ENCODE measurements around the gene CACNA1G. TPM values are rescaled to one million over a fixed set of nuclear protein-coding genes. Genes with fewer than 3 reads are reported as not detected.

Gene CACNA1G
- total and polyA plus RNA-seq, 4 donors: under 0.01 to 0.14 (median 0.01) TPM; not detected in 1

- no peak for TF ChIP-seq REST (IDR thresholded peaks at IDR 0.05)
- no peak for TF ChIP-seq GABPA (IDR thresholded peaks at IDR 0.05 in 1 of 2, conservative IDR thresholded peaks at IDR 0.05 in 1 of 2)
- no peak for TF ChIP-seq HNF4A (conservative IDR thresholded peaks at IDR 0.05)
- no peak for TF ChIP-seq HNF4G (IDR thresholded peaks at IDR 0.05)
Observed at GRCh38 chr17:50631195-50631907, 70.8 kb downstream of the CACNA1G start (continued).

GRCh38 chr17:50631908-50632571 lies 71.5 kb downstream of the CACNA1G start:
- Histone ChIP-seq H3K27me3 (ENCODE audit: control insufficient read depth in 4 of 4, insufficient read depth in 4 of 4, low read length in 3 of 4) (no peaks in the 10 kb centered on the region), H3K9ac (ENCODE audit: low read depth in 1 of 2, low read length in 2 of 2) (no peak overlapping the region), H3K4me3 (ENCODE audit: low read depth in 1 of 3, low read length in 3 of 3) (no peak overlapping the region), H3K27ac (ENCODE audit: low read depth in 1 of 2, low read length in 2 of 2) (no peak overlapping the region), H3K9me3 (ENCODE audit: control insufficient read depth in 4 of 4, low read length in 3 of 4) (no peaks in the 10 kb centered on the region), H3K36me3 (ENCODE audit: control insufficient read depth in 4 of 4, insufficient read depth in 3 of 4, low read depth in 1 of 4, low read length in 3 of 4) (no peaks in the 10 kb centered on the region), H3K4me1 (ENCODE audit: control insufficient read depth in 4 of 4, insufficient read depth in 4 of 4, low read length in 3 of 4) (peaks cover 9 to 37% (median 25%) of the 10 kb centered on the region in 4 donors)
- DNase-seq (ENCODE audit: low spot score): no peak
- TF ChIP-seq NR2F2 (IDR thresholded peaks at IDR 0.05): no peak
- no peak for TF ChIP-seq GABPA (IDR thresholded peaks at IDR 0.05 in 1 of 2, conservative IDR thresholded peaks at IDR 0.05 in 1 of 2)
- TF ChIP-seq TAF1 (conservative IDR thresholded peaks at IDR 0.05): no peak
- no peak for TF ChIP-seq EGR1 (IDR thresholded peaks at IDR 0.05; ENCODE audit: low read depth in 2 of 2)
- TF ChIP-seq YY1 (IDR thresholded peaks at IDR 0.05): no peak
- no peak for TF ChIP-seq ZBTB33 (IDR thresholded peaks at IDR 0.05)
- no peak for TF ChIP-seq RXRA (IDR thresholded peaks at IDR 0.05)
- no peak for TF ChIP-seq CTCF (IDR thresholded peaks at IDR 0.05; ENCODE audit: low read depth, low read length, missing input control)
- no peak for TF ChIP-seq ATF3 (IDR thresholded peaks at IDR 0.05)
- TF ChIP-seq REST (IDR thresholded peaks at IDR 0.05): no peak
- no peak for TF ChIP-seq MAX (IDR thresholded peaks at IDR 0.05)
- TF ChIP-seq SP1 (IDR thresholded peaks at IDR 0.05): no peak
- TF ChIP-seq FOXA1 (IDR thresholded peaks at IDR 0.05): no peak
- no peak for TF ChIP-seq RAD21 (IDR thresholded peaks at IDR 0.05)
- no peak for TF ChIP-seq FOXA2 (IDR thresholded peaks at IDR 0.05)
- TF ChIP-seq JUND (IDR thresholded peaks at IDR 0.05): no peak
- TF ChIP-seq HNF4A (conservative IDR thresholded peaks at IDR 0.05): no peak
- TF ChIP-seq HNF4G (IDR thresholded peaks at IDR 0.05): no peak
- 95% methylated on average over 9 of the region's 9 CpGs for WGBS

Measured in liver (tissue), 9 donors.